Left forelimb (tissue), 1 donor: ENCODE data around the gene BCO1.

ENCODE experiments used
- DNase-seq: peaks from one replicate; pipeline ENCODE4 v3.0.0-alpha.2; 2018; ENCODE audit warnings: low spot score

The BCO1 gene

DNA sequence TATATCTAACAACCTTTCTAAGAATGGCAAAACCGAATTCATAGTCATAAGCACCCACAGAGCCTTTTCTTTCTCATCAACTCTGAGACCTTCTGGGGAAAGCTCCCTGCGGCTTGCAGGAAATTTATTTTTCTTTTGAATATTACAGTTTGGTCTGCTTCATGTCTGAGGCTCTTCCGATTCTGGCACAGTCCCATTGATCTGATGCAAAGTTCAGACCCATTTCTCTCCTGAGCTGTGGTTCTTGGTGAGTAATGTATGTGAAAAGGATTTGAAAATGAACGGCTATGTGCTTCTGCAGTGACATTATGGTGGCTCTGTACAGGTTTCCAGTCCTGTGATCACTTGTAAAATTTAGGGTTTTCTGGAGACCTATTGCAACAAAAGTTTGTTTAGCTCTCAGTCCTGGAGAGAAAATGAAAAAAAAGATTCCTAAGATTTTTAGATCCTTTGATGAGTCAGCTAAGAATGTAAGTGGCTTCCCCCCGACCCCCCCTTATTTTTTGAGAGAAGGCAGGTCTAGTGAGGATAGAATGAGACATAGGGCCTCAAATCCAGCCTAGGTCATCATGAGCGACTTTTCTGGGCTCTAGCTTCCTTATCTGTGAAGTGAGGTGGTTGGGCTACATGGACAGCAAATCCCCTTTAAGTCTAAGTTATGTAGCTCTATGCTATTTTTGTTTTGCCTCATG, 80.9 kb downstream of the BCO1 start:
- DNase-seq = no peak

DNA sequence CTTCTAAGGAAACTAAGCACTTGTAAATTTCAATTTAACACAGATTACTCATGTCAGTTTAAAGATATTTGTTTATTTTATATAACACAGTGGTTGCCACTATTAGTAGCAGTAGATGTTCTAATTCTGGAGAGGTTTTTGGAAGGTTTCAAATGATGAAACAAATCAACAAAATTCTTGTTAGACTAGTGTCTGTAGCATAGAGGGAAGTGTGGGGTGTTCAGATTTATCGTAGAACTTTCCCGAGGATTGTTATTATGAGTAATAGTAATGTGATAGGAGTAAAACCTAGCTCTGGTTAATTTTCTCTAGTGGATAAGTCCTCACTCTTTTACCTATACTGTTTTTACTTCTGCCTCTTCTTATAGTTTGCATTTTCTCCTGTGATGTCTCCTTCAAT, 82.5 kb downstream of the BCO1 start:
- no peak for DNase-seq

DNA sequence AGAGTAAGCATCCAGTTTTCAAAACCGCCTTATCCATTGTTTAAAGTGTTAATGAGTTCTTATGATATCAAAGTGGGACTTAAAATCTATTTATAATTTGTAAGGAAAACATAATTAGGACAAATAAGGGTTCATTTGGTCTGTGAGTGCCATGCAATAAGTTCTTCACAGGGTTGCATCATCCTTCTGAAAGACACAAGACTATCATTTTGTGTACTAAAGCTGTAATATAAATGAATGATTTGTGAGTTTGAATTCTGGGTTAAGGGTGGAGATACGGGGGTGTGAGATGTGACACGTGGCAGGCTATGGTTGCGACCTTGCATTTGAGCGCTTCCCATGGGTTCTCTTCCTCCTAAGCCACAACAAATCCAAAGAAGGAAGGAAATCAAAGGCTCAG, 83.0 kb downstream of the BCO1 start:
- DNase-seq = no peak

DNA sequence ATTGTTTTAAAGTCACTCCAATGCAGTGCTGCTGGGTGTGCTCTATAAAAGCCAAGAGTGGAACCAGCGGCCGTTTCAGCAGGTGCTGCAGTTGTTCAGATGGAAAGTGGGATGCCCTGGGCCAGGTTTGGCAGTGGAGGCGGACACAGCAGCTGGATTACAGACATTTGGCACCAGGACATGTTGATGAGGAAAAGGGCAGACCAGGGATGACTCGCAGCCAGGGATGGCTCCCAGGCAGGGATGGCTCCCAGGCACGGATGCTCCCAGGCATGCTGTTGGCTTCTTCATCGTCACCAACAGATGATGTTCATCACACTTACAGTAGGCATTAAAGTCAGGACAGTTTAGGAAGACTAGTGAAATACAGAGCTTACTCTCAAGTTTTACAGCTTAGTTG, 86.3 kb downstream of the BCO1 start:
- DNase-seq = no peak

DNA sequence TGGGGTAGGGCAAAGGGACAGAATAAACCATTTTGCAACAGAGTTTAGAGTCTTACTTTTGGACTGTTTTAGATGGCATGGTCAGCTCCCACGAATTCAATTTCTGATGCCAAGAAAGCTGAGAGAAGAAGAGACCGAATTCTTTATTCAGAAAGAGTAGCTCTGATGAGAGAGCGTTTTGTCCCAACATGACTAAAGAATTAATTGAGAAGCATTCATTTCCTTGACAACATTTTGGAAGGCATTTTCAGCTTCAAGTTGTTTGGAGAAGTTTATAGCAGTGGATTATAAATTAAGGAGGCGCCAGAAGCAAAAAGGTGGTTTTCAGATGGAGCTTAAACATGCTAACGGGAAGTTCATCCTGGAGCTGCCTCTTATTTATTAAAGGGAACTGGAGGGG, 88.5 kb downstream of the BCO1 start:
- DNase-seq = no peak

DNA sequence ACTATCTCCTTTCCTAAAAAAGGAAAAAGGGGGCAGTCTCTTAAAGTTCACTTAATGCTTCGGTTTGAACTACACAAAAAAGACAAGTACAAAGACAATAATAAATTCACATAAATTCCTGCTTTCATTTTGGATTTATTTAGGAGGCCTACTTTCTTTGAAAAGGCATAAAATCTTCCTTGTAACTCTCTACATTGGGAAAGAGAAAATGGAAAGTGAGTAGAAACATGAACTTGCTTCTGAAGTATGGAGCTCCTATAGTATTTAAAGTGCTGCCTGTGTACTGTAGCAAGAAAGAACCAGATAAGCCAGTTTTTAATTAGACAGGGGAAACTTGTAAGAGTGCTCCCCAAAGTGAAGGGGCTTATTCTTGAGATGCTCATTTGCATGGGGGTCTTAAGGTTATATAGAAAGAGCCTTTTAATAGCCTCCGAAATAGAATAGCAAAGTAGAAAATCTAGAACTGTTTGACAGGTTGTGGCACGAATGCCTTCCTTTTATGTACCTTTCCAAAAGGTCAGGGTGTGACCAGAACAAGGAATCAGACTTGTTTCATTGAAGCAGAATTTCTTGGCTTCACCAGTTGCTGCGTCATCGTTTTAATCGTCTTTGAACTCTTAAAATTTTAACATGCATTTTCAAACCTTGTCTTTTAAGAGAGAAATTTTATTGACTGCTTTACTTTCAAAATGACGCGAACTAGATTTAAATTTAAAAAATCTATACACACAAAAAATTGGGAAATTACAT, 89.1 kb downstream of the BCO1 start:
- DNase-seq = no peak

DNA sequence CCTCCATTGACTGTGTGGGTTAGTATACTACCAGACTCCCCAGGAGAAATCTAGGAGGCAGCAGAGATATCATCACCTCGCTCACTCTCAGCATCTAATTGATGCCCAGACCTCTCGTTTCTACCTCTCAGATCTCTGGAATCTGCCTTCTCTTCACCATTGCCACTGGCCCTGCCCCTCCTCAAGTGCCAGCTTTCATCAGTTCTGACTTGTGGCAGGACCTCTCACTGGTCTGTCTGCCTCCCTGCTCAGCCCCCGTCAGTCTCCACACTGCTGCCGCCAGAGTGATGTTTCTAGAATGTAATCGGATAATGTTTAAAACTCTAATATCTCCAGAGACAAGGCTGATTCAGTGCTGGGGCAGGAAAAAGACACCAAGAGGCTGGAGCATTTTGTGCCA, 91.5 kb downstream of the BCO1 start:
- no peak for DNase-seq

DNA sequence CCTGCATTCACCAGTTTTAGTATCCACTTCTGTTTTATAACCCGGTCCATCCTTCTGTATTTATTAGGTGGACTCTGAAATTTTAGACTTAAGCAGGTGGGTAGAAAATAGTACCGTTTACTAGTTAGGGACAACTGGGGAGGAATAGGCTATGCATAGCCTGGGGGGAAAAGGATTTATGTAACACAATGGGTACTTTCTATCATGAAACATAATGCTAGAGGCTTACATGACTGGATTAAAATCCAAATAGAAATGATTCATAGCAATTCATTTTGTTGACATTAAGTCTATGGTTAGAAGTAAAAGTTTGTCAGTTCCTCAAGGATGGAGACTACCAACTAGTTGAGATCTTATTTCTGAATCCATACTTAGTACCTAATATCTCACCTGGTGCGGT, 94.9 kb downstream of the BCO1 start:
- no peak for DNase-seq

- DNase-seq = no peak
Observed at GRCh38 chr16:81335669-81336068, 97.2 kb downstream of the BCO1 start.

DNA sequence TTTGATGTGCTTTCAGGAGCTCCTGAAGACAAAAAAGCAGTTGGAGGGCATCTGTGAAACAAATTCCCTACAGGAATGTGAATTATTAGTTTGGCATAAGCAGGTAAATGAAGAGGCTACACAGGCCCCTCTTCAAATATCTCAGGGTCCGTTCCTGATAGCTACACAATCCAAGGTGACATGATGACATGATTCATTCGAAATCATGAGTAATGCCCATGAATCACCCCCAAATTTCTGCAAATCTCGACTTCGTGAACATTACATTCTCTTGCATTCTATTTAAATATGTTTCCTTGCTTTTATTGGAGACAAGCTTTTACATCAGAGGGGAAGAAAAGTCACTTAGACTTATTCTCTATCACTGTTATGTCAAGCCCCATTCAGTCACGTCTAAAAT, 98.6 kb downstream of the BCO1 start:
- DNase-seq = no peak
